HG03460 (cell line): Measurements from ENCODE around the gene KLRC3.
"Not testable (repeated sequence)": the region's sequence is repeated elsewhere in the genome, so short reads cannot be mapped to it uniquely, and the experiment has no call there.

Experiments used
- ATAC-seq: cut with Tn5 transposase; IDR thresholded peaks from one replicate; pipeline ENCODE4 v1.9.1; 2021; ENCODE audit not compliant: unreplicated experiment

The KLRC3 gene

DNA sequence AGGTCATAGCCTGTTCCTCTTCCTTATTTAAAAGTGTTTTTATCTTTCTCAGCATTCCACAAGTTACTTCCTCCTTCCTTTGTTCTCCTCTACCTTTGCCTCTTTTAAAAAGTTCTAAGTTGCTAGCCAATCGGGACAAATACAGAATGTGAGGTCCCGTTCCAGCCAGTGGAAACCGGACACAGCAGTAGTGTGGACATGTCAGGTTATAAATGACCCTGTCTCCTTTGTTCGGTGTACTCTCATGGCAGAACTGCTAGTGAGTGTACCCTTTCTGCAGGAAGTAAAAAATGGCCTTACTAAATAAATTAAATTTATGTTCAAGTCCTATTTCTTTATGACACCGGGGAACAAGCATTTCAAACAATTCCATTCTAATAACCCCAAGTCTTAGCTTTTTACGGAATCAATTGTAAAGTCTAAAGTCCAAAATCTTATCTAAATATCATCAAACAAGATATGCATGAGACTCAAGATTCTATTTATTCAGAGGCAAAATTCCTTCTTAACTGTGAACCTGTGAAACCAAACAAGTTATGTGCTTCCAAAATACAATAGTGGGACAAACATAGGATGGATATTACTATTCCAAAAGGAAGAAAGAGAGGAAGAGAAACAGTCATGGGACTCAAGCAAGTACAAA is 48.4 kb downstream of the KLRC3 start:
- not testable (repeated sequence) for ATAC-seq

- ATAC-seq = no peak
Measured at GRCh38 chr12:10369557-10370415, 50.6 kb downstream of the KLRC3 start.

DNA sequence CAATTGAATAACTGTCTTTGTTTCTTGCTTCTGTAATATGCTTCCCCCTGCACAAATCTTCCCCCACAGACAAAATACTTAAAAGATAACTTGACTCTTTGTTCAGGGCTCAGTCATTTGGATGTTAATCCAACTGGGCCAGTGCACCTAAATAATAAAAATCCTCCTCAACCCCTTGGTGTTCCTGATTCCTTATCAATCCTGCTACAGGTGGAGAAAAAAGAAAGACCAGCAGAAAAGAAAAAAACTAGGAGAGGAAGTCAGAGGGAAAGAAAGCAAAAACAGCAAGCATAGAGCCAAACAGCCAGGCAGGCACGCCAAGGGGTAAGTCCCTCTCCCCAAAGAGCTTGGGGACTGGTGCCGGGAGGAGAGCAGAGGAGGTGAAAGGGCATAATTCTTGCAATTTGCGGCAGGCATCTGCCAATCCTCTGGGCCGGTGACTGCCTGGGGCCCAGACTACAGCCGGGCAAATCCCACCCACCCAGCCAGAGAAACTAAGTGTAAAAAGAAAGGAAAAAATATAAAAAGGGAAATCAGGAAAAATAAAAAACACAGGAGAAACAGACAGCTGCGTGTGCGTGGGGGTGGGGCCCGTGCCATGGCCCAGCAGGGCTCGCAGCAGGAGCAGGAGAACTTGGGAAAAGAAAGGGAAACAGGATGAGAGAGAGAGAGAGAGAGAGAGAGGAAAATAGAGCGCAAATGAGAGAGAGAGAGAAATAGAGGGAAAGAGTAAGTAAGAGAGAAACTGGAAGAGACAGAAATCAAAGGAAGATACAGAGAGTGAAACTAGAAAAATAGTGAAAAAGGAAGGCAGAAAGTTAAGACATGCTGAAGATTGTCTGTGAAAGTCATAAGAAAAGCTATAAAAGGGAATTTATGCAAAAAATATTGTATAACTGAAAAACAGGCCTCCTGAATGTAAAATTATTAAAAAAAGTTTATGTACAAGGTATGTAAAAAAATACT is 51.9 kb downstream of the KLRC3 start:
- no peak for ATAC-seq

- not testable (repeated sequence) for ATAC-seq
Measured at GRCh38 chr12:10367714-10368113, 52.7 kb downstream of the KLRC3 start.

GRCh38 chr12:10366875-10367274 is 53.5 kb downstream of the KLRC3 start:
- ATAC-seq = no peak

GRCh38 chr12:10365696-10366405 is 54.5 kb downstream of the KLRC3 start:
- no peak for ATAC-seq

DNA sequence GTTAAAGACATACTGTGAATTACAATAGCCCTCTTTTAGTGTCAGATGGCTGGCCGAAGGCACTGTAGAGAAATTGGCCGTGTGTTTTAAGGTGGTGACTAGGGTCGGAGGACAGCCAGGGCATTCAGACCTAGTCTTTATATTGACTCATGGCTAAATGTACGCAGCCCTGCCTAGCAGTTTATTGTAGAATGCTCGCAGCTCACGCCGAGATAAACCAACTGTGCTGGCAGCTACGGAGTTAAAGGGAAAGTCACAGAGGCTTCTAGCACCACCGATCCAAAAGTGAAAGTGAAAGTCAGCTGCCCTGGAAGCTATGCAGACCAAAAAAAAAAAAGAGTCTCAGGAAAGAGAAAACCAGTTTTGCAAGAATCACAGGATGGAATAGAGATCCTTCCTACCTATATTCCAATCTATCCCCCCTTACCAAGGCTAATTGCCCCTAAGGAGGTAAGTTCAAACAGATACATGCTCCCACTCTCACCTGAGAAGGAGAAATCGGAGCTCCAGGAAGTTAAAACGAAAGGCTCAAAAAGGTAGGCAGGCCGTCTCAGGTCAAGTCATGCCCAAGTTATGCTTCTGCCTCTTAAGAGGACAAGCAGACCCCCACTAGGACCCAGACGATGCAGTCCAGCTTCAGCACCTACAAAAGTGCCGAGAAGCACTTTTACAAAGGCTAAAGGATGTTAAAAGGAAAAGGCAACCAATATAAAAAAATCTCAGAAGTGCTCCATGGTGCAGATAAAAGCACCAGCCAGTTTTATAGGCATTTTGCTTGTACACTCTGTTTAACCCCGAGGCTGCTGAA is 55.4 kb downstream of the KLRC3 start:
- peak; percentile 37 for ATAC-seq

DNA sequence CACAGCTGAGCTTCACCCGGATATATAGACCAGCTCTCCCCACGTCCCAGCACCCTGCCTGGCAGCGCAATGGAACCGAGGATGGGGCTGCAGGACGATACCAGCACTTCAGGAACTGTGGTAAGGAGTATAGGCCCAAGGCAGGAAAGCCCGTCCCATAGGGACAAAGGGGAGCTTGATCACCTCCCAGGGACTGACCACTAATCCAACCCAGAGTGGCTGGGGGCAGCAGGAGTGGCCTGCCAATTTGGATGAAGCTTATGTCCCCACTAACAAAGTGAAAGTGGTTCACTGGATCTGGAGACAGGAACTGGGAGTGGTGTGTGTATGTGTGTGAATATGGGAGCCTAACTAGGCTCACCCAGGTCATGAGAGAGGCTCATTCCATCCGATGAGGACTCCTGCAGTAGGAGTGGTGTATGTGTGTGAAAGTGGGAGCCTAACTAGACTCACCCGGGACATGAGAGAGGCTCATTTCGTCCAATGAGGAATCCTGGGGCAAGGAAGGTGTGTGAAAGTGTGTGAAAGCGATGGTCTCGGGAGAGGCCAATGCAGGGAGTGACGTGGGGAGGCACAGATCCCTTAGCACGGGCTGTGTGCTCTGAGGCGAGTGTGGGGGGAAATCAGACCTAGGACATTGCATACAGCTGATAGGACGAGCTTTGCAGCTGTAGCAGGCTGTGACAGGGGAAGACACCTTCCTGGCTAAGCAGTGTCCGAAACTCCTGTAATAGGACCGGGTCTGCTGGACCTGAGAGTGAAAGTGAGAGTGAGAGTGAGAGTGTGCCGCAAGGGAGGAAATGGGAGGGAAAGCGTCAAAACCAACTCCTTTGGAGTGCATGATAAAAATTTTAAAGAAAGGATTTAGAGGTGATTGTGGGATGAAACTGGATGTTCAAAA is 56.2 kb downstream of the KLRC3 start:
- peak; percentile 81 for ATAC-seq

DNA sequence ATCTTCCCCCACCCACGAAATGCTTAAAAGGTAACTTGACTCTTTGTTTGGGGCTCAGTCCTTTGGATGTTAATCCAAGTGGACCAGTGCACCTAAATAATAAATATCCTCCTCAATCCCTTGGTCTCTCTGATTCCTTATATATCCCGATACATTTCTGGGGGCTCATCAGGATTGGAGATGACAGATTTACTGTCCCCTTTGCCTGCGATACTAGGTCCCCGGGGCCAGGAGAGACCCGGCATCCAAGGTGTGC is 56.8 kb downstream of the KLRC3 start:
- ATAC-seq = no peak

DNA sequence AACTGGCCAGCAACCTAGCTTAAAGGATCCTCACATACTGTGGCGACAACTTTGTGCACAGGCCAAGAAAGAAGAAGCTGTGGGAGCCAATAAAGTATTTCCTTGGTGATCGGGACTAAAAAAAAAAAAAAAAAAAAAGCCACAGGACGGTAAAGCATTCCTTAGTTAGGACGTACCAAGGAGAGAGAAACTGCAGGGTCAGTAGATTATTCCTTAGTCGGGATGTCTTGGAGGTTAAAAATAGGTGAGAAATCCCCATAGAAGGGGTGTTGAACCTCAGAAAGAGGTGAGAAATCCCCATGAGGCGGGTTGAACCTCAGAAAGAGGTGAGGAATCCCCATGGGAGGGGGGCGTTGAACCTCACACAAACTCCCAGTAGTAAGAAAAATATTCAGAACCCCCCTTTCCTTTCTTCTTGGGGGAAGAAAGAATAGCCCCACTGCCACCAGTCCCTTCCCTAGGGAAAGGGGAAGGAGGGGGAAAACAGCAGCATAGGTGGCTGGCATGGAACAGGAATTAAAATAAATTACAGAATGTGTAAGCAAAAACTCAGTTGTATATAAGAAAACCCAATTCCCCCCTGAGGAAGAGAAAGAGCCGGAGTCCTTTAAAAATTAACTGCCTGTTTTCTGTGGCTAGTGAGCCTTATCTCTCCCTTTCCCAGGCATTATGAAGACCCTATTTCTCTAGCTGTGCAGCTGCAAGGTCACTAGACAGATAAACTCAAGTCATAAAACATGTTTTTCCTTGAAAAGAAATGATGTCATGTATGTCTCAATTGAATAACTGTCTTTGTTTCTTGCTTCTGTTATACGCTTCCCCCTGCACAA is 57.4 kb downstream of the KLRC3 start:
- no peak for ATAC-seq

DNA sequence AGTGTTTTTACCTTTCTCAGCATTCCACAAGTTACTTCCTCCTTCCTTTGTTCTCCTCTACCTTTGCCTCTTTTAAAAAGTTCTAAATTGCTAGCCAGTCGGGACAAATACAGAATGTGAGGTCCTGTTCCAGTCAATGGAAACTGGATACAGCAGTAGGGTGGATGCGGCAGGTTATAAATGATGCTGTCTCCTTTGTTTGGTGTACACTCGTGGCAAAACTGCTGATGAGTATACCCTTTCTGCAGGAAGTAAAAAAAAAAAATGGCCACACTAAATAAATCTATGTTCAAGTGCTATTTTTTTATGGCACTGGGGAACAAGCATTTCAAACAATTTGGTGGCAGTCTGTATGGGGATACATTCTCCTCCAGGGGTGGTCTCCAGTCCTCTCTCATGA is 58.1 kb downstream of the KLRC3 start:
- ATAC-seq = no peak
